HS-27A (cell line): ENCODE data around the gene AKAIN1.
A peak's percentile ranks its signal among the peaks of the same experiment; 100 is the strongest.

ENCODE experiments used
- DNase-seq: peaks from one replicate; pipeline ENCODE4 v3.0.0-alpha.2; 2012; ENCODE audit warnings: low read depth, missing footprints

Gene AKAIN1

GRCh38 chr18:5197032-5197434 is at the start of gene AKAIN1:
Gene AKAIN1 (minus strand): TSS chr18:5197257. CDS start chr18:5197053, 204 bp downstream.
- DNase-seq: no peak

GRCh38 chr18:5244941-5245340 is 47.9 kb upstream of the AKAIN1 start:
- no peak for DNase-seq

- DNase-seq: no peak
Measured at GRCh38 chr18:5239447-5239846, 42.4 kb upstream of the AKAIN1 start.

- no peak for DNase-seq
Measured at GRCh38 chr18:5238371-5238976, 41.4 kb upstream of the AKAIN1 start.

- peak; percentile 79 for DNase-seq
Measured at GRCh38 chr18:5237723-5238370, 40.8 kb upstream of the AKAIN1 start.

DNA sequence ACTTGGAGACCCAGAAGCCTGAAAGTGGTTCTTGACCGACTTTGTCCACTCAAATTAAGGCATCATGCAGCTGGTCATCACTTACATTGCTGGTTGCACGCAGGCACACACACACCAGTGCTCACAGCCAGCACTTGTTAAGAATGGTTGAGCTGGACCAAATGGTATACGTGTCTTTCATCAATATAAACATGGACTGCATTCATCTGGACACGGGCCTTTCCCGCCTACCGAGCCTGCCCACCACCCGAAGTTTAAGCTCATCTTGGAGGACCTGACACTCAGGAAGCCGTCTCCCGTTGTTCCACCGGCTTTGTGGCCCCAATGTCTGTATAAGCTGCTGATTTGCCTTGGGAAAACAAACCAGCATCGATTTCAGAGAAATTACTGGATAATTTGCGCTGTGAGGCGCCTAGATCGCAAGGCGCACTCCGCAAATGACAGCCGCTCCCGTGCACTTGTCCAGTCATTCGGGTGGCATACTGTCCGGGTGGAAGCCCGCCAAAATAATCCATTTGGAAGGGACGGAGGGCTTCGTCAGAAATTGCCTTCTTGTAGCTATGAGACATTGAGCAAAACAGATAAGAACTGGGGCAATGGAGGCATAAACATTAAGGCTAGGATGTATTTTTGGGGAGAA is 40.1 kb upstream of the AKAIN1 start:
- DNase-seq: peak; percentile 4

DNA sequence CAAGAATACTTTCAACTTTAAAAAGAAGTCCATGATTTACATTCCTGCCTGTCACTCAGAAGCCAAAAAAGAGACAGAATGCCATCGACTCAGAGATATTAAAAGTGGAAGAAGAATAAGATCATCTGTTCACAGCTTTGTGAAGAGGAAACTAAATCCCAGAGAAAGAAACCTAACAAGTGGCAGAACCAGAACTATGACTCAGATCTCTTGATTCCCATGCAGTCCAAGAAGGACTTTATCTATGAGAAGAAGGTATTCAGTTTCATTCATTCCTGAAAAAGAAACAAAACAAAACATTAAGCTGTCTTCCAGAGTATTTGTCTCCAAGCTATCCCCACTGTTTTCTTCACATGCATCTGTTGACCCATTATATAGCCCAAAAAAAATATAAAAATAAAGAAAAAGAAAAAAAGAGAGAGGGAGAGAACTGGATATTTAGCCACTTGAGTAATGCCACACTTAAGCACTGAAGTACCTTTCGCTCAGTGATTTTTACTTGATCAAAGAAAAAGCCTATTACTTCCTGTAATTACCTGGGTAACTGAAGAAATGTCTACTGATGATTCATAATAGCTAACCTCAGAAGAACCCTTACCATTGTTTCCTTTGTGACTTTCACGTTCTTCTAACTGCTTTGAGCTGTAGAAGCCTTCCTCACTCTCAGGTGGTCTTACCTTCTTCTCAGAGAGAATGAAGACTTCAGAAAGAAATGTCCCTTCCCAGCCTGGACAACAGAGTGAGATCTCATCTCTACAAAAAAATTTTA is 17.7 kb upstream of the AKAIN1 start:
- no peak for DNase-seq

GRCh38 chr18:5207471-5208150 is 10.6 kb upstream of the AKAIN1 start:
- DNase-seq: no peak

GRCh38 chr18:5198311-5198710 is 1.3 kb upstream of the AKAIN1 start:
- DNase-seq: no peak

GRCh38 chr18:5197461-5197860 is 404 bp upstream of the AKAIN1 start:
- DNase-seq: no peak

GRCh38 chr18:5196253-5197031 is 615 bp downstream of the AKAIN1 start:
- DNase-seq: no peak

GRCh38 chr18:5195656-5196055 is 1.4 kb downstream of the AKAIN1 start:
- no peak for DNase-seq

DNA sequence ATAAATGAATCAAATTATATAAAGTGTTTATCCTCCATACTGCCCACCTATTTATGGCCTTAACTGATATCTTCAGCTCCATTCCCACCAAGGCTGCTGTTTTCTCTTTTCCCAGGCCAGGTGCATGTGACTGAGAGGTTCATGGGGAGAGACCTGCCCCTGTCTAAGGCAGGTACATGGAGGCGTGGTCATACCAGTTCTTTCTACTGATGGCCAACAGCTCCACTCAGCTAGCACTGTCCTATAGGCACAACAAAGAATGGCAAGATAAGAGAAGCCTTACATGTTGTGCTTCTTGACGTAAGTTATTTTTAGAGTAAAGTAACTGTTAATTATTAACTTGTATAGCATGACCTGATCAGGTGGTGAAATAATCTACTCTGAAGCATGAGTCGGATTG is 16.8 kb downstream of the AKAIN1 start:
- no peak for DNase-seq

DNA sequence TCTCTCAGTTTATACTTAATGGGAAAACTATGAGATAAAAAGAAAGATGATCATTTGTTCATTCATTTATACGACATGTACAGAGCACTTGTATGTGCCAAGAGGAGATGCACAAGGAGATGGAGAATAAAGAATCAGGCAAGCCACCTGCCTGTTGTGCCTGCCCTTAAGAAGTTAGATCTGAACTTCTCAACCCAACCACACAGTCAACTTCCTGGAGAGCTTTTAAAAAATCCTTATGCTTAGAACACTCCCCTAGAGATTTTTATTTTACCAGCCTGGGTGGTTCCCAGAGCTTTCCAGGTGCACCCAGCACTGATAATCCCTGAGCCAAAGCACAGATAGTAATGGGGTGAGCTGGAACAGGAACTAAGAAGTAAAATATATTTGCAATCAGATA is 18.5 kb downstream of the AKAIN1 start:
- DNase-seq: no peak

- no peak for DNase-seq
Measured at GRCh38 chr18:5175378-5175777, 21.7 kb downstream of the AKAIN1 start.

DNA sequence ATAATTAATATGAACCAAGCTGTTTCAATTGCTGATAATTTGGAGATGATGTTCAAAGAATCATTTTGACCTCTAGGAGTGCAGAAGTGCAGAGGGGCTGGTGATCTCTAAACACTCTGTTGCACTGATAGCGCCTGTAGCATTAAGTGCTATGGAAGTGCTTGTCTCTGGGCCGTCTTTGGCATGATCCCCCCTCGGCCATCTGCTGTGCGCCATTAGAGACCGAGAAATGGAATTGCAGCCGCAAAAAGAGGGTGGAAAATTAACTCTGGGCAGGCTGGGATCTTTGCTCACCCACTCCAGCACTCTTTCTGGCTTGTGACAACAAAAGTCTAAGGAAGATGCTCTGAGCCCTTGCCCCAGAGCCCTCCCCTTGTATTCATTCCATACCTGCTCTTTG is 23.4 kb downstream of the AKAIN1 start:
- DNase-seq: no peak

DNA sequence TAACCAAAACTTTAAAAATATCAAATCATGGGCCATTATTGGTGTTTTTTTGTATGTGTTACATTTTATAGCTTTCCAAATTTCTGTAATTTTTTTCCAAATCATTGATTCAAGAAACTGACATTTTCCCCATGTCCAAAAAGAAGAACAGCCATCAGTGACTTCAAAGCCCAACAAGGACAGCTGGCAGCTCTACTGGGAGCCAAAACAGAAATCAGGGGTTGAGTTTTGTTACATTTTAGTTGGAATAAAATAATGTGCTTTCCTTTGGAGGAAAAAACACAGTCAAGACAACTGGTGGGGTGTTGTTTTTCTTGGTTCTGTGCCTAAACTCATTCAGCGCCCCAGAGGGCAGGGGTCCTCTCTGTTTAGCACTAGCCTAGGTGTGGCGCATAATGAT is 23.8 kb downstream of the AKAIN1 start:
- DNase-seq: no peak

DNA sequence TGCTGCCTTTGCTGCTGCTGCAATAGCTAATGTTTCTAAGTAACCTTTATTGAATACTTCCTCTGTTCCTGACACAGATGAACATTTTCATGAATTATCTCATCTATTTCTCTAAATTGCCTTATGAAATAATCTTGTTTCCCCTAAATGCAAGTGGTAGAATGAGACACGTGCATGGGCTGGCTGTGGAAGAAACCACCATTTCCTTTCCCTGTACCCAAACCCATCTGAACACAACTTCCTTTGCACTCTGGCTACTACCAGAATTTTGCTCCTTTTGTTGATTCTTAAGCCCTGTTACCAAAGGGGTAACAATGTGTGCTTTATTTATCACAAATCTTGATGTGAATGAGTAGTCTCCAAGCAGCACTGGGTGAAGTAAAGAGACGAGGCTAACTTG is 29.2 kb downstream of the AKAIN1 start:
- DNase-seq: no peak

GRCh38 chr18:5166606-5167280 is 30.3 kb downstream of the AKAIN1 start:
- no peak for DNase-seq

DNA sequence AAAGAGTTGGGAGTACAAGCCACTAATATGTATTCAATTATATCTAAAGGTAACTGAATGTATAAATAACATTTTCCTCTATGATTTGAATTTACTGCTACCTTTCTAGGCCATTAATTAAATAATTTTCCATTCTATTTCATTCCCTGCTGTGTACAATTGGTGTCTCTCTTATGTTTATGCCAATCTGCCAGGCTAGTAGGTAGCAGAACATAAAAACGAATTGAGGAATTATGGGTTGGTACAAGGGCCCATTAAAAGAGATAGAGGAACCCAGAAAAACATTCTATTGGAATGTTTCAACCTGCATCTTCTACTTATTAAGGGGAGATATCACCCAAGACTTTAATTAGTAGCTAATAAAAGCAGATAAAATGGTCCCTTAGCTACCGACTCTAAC is 32.2 kb downstream of the AKAIN1 start:
- no peak for DNase-seq

GRCh38 chr18:5162111-5162510 is 34.9 kb downstream of the AKAIN1 start:
- DNase-seq: no peak
